Fibroblast of upper back skin (primary cell): Measurements from ENCODE around the gene CEACAM1.
"Not testable (repeated sequence)": the region's sequence is repeated elsewhere in the genome, so short reads cannot be mapped to it uniquely, and the experiment has no call there.

ENCODE experiments used
- DNase-seq: peaks from one replicate; pipeline ENCODE4 v3.0.0-alpha.2; 2013

Gene CEACAM1

GRCh38 chr19:42547929-42548328 is 19.6 kb upstream of the CEACAM1 start:
- DNase-seq, result no peak

DNA sequence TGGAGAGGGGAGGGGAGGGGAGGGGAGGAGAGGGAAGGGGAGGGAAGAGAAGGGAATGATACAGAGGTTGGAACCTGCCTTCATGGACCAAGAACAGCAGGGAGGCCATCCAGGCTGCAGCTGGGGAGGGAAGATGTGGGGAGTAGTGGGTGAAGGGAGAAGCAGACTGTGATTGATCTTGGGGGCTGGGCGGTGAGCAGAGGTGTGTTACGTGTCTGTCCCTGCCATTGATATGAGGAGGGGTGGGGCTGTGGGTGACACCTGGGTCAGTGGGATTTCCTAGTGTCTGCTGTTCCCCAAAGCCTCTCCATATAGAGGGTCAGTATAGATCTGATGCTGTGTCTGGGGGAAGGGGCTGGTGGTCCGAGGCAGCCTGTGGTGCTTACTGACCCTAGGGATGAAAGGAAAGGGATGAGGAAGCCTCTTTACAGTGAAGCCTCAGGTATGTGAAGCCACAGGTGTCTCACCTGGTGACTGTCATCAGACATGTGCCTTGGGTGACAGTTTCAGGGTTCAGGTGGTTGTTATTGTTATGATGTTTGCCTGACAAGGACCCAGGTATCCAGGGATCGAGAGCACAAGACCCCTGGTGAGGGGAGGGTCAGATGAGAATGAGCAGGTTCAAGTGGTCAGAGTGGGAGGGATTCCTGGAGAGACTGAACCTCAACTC is 18.7 kb upstream of the CEACAM1 start:
- DNase-seq, result no peak

- DNase-seq, result no peak
Observed at GRCh38 chr19:42544146-42544545, 15.9 kb upstream of the CEACAM1 start.

DNA sequence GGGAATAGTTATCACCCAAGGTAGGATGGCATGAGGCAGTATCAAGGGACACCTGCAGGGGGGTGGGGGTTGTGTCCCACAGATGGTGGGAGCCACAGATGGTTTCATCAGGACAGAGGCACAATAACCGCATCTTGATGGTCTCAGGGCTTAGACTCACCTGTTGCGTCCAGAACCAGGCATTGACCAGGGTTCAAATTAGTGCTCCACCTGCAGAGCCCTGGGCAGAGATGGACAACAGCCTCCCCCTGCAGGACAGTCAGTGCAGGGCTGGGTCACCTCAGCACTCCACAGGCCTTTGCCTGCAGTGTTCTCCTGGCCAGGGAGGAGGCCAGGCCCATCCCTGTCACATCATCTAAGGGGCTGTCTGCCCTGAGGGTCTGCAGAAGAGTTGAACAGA is 14.5 kb upstream of the CEACAM1 start:
- DNase-seq, result no peak

- no peak for DNase-seq
Observed at GRCh38 chr19:42540071-42540553, 11.8 kb upstream of the CEACAM1 start.

DNA sequence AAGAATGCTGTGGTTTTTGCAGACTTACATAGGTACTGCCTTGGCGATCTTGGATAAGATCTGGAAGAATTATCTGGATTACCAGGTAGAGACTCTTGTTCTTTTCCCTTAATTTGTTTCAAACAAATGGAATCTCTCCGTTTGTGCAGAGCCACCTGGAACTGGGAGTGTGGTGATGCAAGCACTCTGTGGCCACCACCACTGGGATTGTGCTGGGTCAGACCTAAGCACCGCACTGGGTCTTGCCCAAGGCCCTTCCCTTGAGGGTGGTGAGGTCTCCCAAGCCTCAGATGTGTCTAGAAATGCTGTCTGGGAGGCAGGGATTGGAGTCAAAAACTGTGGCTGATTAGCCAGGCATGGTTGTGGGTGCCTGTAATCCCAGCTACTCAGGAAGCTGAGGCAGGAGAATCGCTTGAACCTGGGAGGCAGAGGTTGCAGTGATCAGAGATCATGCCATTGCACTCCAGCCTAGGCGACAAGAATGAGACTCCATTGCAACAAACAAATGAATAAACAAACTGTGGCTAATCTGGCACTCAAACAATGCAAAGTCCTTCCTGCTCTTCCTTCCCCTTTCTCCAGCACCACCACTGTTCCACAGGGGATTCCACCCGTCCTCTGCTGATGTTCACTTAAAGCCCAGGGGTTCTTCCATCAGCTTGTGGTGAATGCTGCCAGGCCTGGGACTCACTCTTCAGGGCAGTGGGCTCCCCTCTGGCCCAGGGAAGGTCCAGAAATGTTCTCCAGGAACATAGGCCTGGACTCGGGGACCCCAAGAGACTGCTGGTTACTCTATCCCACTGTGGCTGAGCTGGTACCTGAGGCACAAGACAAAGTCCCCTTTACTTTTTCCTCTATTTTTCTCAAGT is 10.8 kb upstream of the CEACAM1 start:
- DNase-seq, result no peak

DNA sequence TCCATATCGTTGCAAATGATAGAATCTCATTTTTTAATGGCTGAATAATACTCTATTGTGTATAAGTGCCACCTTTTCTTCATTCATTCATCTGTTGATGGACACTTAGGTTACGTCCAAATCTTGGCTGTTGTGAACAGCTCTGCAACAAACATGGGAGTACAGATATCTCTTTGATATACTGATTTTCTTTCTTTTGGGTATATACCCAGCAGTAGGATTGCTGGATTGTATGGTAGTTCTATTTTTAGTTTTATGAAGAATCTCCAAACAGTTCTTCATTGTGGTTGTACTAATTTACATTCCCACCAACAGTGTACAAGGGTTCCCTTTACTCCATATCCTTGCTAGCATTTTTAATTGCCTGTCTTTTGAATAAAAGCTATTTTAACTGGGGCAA is 7.0 kb upstream of the CEACAM1 start:
- DNase-seq, result not testable (repeated sequence)

DNA sequence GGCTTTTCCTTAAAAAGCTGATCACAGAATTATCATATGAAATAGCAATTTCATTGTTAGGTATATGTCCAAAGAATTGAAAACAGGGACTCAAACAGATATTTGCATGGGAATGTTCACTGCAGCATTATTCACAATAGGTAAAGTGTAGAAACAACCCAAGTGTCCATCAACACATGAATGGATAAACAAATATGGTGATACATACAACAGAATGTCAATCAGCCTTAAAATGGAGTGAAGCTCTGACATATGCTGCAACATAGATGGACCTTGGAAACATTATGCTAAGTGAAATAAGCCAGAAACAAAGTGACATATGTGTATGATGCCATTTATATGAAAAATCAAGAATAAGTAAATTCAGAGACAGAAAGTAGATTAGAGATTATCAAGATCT is 6.1 kb upstream of the CEACAM1 start:
- DNase-seq, result no peak

DNA sequence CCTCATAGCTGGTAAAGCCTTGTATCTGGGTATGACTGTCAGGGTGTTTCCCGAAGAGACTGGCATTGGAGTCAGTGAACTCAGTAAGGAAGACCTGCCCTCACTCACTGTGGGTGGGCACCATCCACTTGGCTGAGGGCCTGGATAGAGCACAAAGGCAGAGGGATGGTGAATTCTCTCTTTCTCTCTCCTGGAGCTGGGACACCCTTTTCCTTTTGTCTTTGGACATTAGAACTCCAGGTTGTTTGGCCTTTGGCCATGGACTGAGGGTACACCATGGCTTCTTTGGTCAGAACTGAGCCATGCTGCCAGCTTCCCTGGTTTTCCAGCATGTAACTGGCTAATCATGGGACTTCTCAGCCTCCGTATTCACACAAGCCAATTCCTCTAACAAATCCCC is 4.6 kb upstream of the CEACAM1 start:
- no peak for DNase-seq

DNA sequence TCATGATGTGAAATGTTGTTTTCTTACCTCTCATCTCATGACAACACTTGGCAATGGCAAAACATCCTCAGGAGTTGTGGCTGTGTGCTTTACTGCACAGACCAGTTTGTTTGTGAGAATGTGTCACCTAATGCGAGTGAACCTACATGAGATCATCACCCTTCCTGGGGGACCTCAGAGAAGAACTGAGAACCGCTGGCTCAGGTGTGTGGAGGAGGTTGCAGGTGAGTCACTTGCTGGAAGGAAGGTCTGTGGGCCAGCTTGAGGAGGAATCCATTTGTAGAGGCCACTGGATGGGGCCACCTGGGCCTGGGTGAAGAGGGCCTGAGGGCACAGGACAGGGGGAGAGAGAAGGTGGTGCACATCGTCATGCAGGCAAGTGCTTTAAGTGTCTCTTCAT is 3.0 kb upstream of the CEACAM1 start:
- no peak for DNase-seq

- peak; percentile 41 for DNase-seq
Observed at GRCh38 chr19:42529248-42529764, 1.0 kb upstream of the CEACAM1 start.

DNA sequence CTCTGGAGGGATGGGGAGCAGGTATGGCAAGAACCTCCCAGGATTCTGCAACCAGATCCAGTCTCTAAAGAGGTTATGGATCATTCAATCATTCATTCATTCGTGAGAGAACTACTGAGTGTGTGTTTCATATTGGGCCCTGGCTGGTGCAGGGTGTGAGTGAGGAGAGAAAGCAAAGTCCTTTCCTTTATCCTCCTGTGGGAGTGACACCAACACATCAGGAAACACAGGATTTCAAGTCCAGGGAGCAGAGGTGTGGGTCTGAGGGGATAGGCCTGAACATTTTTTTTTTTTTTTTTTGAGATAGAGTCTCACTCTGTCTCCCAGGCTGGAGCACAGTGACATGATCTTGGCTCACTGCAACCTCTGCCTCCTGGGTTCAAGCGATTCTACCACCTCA is 3.3 kb downstream of the CEACAM1 start:
- no peak for DNase-seq

GRCh38 chr19:42524250-42524649 is 4.0 kb downstream of the CEACAM1 start:
- DNase-seq, result no peak

- DNase-seq, result not testable (repeated sequence)
Observed at GRCh38 chr19:42522262-42522661, 6.0 kb downstream of the CEACAM1 start.

- DNase-seq, result no peak
Observed at GRCh38 chr19:42521346-42522030, 6.8 kb downstream of the CEACAM1 start.

- DNase-seq, result no peak
Observed at GRCh38 chr19:42519108-42519507, 9.2 kb downstream of the CEACAM1 start.

DNA sequence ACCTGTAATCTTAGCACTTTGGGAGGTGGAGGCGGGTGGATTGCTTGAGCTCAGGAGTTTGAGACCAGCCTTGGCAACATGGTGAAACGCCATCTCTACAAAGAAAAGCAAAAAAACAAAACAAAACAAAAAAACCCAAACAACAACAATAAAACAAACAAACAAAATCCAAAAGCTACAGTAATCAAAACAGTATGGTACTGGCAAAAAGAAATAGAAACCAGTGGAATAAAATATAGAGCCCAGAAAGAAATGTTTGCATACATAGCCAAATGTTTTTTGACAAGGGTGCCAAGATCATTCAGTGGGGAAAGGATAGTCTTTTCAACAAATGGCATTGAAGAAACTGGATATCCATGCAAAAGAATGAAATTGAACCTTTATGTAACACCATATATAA is 11.5 kb downstream of the CEACAM1 start:
- no peak for DNase-seq

DNA sequence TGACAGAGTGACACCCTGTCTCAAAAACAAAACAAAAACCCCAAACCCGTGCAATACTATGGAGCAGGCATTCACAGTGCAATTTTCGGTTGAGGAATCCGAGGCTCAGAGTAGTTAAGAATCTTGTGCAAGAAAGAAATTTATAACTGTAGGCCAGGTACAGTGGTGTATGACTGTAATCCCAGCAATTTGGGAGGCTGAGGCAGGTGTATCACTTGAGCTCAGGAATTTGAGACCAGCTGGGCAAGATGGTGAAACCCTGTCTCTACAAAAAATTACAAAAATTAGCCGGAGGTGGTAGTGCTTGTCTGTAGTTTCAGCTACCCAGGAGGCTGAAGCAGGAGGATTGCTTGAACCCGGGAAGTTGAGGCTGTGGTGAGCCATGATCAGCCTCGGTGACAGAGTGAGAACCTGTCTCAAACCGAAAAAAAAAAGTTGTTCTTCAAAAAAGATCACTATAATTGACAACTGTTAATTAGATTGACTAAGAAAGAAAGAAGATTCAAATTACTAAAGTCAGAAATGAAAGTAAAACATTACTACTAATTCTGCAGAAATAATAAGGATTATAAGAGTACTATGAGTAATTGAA is 12.9 kb downstream of the CEACAM1 start:
- no peak for DNase-seq

- no peak for DNase-seq
Observed at GRCh38 chr19:42514449-42514848, 13.8 kb downstream of the CEACAM1 start.

- DNase-seq, result no peak
Observed at GRCh38 chr19:42512743-42513304, 15.5 kb downstream of the CEACAM1 start.

- no peak for DNase-seq
Observed at GRCh38 chr19:42512130-42512636, 16.1 kb downstream of the CEACAM1 start.

GRCh38 chr19:42511340-42511739 is 16.9 kb downstream of the CEACAM1 start:
- DNase-seq, result no peak
